SW 1271 (cell line): Measurements from ENCODE around the gene HCFC1.
A peak's percentile ranks its signal among the peaks of the same experiment; 100 is the strongest.

Source experiments
- DNase-seq, 2 experiments: peaks; one replicate each; lab custom pipeline; 2025; lab: John Stamatoyannopoulos, UW

The HCFC1 gene

DNA sequence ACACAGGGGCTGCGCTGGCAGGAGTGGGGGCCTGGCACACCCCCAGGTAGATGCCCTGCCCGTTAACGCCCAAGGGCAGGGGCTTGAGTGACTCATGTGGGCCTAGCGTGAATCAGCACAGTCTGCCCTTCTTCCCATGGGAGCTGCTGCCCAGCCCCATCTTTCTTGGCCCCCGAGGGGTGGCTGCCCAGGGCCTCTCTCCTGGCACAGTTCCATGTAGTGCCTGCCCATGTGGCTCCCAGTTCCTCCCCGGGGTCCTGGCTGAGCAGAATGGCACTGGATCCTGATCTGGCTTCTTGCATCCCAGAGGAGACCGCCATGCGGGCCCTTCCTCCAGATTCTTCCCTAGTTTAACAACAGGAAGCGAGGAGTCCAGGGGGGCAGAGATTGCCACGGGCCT is 69.2 kb downstream of the HCFC1 start:
- DNase-seq, result no peak

DNA sequence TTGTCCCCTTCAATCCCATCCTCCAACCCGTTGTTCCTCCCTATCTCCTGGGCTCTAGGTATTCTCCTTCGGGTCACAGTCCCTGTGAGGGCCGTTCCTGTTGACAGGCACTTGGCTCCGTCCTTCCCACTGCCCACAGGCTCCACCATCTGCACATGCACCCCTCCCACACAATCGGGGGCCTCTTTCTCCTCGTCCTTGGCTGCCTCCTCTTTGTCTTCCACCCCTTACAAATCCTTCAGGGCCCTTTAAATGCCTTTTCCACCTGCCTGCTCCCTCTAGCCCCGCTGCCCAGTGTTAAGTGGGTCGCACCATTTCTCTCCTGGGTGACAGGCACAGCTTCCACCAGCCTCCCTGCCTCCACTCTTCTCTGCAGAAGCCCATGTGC is 69.9 kb downstream of the HCFC1 start:
- DNase-seq, result no peak

DNA sequence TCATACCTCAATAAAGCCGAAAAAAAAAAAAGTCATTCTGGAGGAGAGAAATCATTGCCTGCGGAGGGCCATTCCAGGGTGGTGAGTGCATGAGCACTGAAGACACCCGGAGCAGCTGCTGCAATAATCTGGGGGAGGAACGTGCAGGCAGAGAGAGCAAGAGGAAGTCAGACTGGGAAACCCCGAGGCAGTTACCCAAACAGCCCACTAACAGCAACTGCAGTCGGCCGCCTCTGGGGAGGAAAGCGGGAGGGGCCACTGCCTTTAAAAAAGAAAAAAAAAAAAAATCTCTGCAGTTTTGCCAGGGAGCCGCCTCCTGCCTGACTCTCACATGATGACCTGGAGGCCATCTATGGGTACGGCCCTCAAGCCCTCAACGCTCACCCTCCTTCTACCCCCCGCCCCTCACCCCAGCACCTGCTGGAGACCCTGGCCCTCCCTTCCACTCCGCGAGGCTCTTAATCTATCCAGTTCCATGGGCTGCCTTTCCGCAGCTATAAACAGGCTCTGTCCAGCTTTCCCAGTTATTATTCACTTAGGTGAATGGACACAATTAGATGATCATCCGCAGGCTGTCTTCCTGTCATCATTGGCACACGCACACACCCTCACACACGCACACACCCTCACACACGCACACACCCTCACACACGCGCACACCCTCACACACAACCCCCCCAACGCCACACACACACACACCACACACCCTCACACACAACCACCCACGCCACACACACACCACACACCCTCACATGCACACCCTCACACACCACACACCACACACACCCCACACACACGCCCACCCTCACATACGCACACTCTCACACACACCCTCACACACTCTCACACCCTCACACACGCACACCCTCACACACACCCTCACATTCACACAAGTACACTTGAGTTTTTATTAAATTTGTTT is 70.5 kb downstream of the HCFC1 start:
- peak; percentile 51 to 60 for DNase-seq

DNA sequence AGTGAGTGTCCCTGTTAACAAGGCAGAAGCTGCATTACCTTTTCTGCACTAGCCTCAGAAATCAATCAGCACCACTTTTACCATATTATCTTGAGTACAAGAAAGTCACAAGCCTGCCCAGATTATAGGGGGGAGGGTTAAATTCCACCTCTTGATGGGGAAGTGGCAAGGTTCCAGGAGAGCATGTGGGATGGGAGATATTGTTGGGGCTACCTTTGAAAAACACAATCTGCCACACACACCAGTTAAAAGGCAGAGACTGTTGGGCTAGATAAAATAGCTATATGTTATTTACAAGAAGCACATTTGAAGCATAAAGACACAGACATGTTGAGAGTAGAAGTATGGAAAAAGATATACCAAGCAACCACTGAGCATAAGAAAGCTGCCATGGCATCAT is 73.7 kb downstream of the HCFC1 start:
- no peak for DNase-seq
